ENCODE data around the gene GAL3ST1.

- no peak for TF ChIP-seq CTCF (IDR thresholded peaks at IDR 0.05)
- TF ChIP-seq POLR2A (IDR thresholded peaks at IDR 0.05) = no peak
Observed at GRCh38 chr22:30614879-30615278, 40.4 kb upstream of the GAL3ST1 start.
